ENCODE results near the gene TBX4. TPM values are rescaled to one million over a fixed set of nuclear protein-coding genes. Genes with fewer than 3 reads are reported as not detected.
A peak's percentile ranks its signal among the peaks of the same experiment; 100 is the strongest.

Gene TBX4
- polyA plus RNA-seq, result not detected

DNA sequence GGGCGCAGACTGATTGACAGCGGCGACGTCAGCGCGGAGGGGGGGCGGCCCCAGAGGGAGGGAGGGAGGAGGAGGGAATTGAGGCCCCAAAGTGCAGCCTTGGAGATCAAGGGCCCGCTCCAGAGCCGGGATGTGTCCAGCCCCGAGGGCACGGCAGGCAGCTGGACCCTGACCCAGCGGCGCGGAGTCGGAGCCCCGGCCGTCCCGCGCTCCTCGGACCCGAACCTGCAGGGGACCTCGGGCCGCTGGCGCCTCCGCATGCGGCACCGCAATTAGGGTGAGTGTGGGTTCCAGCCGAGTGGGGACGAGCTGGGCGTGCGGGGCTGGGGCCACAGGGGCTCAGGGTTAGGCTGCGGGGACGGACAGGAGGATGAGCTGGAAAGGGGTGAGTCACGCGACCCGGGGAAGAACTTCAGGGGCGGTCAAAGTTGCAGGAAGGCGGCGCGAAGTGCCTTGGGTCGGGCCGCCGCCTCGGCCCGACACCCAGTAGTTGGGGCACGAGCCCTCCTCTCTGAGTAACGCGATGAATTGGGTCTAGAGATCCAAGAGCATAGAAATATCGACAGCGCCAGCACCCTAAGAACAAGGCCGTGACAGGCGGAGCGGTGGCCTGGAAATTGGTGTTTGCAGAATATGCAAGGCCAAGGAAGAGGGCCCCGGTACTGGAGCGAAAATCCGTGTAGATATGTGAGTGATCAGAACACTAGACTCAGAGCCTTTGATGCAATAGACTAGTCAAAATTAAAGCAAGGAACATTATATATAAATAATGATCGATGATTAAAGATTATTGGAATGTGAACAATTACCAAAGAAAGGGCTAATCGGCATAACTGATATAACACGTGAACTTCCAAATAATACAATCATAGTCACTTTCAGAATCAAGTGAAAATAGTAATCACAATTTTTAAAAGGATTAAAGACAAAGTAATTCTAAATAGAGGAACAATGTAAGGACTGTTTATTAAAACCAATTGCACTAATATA lies at the start of gene TBX4:
Gene TBX4 (plus strand): TSS at position 122 of the 990 bp plus-strand sequence. CDS start 4,069 bp downstream, outside the sequence.
- Mint-ChIP-seq H3K4me1 (peaks cover 9 to 25% (median 13%) of the 10 kb centered on the region in 3 donors), H3K36me3 (peaks cover 4% of the 10 kb centered on the region), H3K27ac (peak within 1 kb of the TSS in 2 of 3 donors; percentile 59 to 82), H3K27me3 (peaks cover 58% of the 10 kb centered on the region), H3K9me3 (peaks cover 0 to 5% (median 2%) of the 10 kb centered on the region in 3 donors), H3K4me3 (peak within 1 kb of the TSS; percentile 12 to 89 (median 42))

DNA sequence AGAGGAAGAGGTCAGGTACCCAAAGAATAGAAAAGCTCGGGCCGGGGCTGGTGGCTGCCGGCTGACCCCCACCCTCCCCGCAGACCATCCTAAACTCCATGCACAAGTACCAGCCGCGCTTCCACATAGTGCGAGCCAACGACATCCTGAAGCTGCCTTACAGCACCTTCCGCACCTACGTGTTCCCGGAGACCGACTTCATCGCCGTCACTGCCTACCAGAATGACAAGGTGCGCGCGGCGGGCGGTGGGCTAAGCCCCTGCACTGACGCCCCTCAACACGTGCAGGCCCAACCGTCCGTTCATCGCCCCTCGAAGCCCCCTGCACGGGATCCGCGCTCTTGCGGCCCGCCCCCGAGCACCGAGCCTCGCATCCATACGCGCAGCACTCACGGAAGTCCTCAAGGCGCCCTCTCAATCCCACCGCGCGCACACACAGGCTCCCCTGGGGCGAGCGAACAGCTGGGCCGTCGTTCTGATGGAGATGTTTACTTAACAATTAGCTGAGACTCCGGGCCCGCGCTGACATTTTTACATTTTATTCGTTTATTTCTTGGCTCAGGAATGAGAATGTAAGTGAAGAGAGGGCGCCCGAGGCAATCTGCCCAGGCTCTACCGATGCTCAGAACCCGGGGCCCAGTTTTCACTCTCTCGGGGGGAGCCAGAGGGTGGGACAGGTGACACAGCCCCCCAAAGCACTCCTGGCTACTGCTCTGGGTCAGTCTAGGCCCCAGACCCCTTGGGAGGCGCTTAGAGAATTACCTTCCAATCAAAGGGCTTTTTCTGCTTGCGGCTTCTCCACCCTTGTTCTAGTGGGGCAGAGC lies 49.0 kb upstream of the TBX4 start:
- H3K9me3 Mint-ChIP-seq, result peaks cover 0 to 5% (median 0%) of the 10 kb centered on the region in 3 donors
- peak overlapping the region; percentile 48 to 94 (median 87) for H3K27ac Mint-ChIP-seq
- peak overlapping the region; percentile 69 to 90 (median 83) for H3K4me3 Mint-ChIP-seq
- H3K27me3 Mint-ChIP-seq, result peaks cover 62% of the 10 kb centered on the region
- H3K36me3 Mint-ChIP-seq, result peaks cover 2% of the 10 kb centered on the region
- peaks cover 17 to 35% (median 21%) of the 10 kb centered on the region in 3 donors for H3K4me1 Mint-ChIP-seq

DNA sequence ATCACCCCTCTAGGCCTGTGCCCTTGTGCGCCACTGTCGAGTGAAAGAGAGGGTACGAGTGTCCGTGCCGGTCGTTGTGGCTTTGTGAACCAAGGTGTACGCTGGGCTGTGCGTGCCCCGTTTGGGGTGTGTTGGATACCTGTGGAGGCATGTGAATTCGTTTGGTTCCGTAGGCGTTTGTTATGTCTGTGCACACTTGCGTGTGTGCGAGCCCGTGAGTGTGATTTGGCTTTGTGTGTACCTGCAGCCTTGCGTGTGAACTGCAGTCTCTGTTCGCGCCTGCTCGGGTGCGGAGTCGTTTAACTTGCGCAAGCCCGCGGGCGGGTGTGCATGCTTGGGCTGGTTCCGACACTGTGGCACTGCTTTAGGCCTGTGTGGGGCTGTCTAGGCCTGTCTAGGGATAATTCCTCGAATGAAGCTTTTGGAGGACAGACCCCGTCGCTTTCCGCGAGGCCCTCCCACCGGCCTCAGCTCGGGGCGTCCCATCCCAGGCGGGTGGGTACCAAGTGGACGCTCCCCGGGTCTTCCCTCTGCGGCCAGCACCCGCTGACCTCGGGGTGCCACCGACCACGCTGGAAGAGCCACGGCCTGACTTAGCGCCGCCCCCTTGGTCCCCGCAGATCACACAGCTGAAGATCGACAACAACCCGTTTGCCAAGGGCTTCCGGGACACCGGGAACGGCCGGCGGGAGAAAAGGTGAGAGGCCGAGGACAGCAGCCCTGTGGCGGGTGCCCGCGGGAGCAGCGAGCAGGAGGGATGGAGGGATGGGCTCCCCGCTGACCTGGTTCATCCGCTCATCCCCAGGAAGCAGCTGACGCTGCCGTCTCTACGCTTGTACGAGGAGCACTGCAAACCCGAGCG lies 48.2 kb upstream of the TBX4 start:
- H3K27me3 Mint-ChIP-seq, result peaks cover 62% of the 10 kb centered on the region

DNA sequence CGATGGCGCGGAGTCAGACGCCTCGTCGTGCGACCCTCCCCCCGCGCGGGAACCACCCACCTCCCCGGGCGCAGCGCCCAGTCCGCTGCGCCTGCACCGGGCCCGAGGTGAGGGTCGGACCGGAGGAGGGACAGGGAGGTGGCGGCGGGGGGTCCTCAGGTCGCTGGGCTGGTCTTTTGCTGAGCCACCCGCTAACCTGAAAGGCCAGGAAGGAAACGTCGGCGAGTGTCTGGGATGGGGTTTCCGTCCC lies 47.6 kb upstream of the TBX4 start:
- Mint-ChIP-seq H3K27ac (peak overlapping the region; percentile 27 to 94 (median 48)), H3K4me1 (peaks cover 16 to 41% (median 26%) of the 10 kb centered on the region in 3 donors), H3K9me3 (peaks cover 0 to 2% (median 0%) of the 10 kb centered on the region in 3 donors), H3K4me3 (peak overlapping the region in 1 of 4 donors; percentile 43), H3K27me3 (peaks cover 63% of the 10 kb centered on the region), H3K36me3 (peaks cover 2% of the 10 kb centered on the region)

More for the DNA sequence above, 48.2 kb upstream of the TBX4 start:
- H3K27ac Mint-ChIP-seq, result peak overlapping the region; percentile 48 to 94 (median 87)
- peaks cover 0 to 2% (median 0%) of the 10 kb centered on the region in 3 donors for H3K9me3 Mint-ChIP-seq
- H3K4me1 Mint-ChIP-seq, result peaks cover 16 to 40% (median 25%) of the 10 kb centered on the region in 3 donors
- H3K36me3 Mint-ChIP-seq, result peaks cover 2% of the 10 kb centered on the region
- H3K4me3 Mint-ChIP-seq, result peak overlapping the region in 3 of 4 donors; percentile 69 to 90 (median 76)

DNA sequence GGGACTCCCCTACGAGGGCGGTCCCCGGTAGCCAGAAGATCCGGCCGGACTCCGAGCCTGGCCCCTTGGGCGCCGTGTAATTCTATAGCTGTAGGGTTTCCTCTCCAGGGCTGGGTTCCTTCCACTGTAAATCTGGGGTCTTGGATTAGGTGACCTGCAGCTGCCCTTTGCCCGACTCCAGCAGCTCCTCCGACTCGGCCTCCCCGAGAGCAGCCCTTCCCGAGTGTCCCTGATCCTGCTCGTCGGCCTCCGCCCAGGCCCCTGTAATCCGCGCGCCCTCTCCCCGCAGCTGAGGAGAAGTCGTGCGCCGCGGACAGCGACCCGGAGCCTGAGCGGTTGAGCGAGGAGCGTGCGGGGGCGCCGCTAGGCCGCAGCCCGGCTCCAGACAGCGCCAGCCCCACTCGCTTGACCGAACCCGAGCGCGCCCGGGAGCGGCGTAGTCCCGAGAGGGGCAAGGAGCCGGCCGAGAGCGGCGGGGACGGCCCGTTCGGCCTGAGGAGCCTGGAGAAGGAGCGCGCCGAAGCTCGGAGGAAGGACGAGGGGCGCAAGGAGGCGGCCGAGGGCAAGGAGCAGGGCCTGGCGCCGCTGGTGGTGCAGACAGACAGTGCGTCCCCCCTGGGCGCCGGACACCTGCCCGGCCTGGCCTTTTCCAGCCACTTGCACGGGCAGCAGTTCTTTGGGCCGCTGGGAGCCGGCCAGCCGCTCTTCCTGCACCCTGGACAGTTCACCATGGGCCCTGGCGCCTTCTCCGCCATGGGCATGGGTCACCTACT lies 47.1 kb upstream of the TBX4 start:
- H3K27ac Mint-ChIP-seq, result peak overlapping the region in 2 of 3 donors; percentile 27 to 94
- H3K27me3 Mint-ChIP-seq, result peaks cover 65% of the 10 kb centered on the region
- H3K4me1 Mint-ChIP-seq, result peaks cover 18 to 41% (median 26%) of the 10 kb centered on the region in 3 donors
- H3K4me3 Mint-ChIP-seq, result peak overlapping the region in 3 of 4 donors; percentile 43 to 48 (median 45)
- peaks cover 0 to 2% (median 0%) of the 10 kb centered on the region in 3 donors for H3K9me3 Mint-ChIP-seq
- peaks cover 2% of the 10 kb centered on the region for H3K36me3 Mint-ChIP-seq

DNA sequence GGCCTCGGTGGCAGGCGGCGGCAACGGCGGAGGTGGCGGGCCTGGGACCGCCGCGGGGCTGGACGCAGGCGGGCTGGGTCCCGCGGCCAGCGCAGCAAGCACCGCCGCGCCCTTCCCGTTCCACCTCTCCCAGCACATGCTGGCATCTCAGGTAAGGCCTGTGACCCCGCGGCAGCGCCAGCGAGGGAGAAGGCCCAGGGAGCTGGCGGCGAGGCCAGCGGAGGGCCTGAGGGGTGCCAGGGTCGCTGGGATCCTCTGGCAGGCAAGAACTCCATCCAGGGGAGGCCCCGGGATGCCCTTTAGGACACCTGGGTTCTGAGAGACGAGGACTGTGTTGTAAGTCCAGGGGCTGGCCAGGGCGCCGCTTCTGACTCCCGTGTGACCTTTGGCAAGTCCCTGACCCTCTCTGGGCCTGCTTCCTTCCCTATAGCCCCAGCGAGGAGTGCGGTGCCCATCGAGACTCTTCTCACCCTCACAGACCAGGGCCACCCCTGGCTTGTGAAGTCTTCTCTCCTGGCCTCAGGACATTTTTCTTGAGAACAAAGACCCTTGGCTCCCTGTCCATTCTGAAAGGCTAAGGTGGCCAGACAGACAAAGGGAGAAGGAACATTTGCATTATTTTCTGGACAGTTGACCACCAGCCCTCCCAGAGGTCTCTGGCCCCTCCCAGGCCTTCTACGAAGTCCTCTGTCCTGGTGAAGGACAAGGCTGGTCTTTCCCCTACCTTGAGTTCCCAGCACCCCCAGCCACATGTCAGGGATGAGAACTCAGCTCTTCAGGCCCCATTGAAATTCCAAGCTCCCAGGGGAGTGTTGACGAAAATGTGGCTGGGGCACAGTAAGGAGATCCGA lies 46.3 kb upstream of the TBX4 start:
- H3K4me1 Mint-ChIP-seq, result peaks cover 24 to 42% (median 31%) of the 10 kb centered on the region in 3 donors
- H3K27me3 Mint-ChIP-seq, result peaks cover 68% of the 10 kb centered on the region
- peaks cover 0 to 2% (median 0%) of the 10 kb centered on the region in 3 donors for H3K9me3 Mint-ChIP-seq
- H3K27ac Mint-ChIP-seq, result peak overlapping the region in 2 of 3 donors; percentile 39 to 79
- H3K4me3 Mint-ChIP-seq, result peak overlapping the region in 1 of 4 donors; percentile 76
- H3K36me3 Mint-ChIP-seq, result peaks cover 2% of the 10 kb centered on the region

DNA sequence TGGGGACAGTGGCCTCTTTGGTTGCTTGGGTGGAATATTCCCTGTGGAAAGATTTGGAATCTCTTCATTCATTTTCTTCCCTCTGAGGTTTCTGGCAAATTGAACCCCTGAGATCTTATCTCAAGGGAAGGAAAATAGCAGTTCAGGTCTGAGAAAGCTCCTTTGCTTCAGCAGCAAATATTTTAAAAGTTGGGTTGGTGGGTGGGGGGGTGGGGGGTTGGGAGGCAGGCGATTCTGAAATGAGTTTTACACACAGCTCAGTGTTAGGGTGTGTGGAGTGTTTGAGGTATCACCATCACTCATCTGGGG lies 45.7 kb upstream of the TBX4 start:
- peaks cover 19 to 36% (median 27%) of the 10 kb centered on the region in 3 donors for H3K4me1 Mint-ChIP-seq
- H3K36me3 Mint-ChIP-seq, result peaks cover 2% of the 10 kb centered on the region
- H3K9me3 Mint-ChIP-seq, result peaks cover 0 to 2% (median 0%) of the 10 kb centered on the region in 3 donors

DNA sequence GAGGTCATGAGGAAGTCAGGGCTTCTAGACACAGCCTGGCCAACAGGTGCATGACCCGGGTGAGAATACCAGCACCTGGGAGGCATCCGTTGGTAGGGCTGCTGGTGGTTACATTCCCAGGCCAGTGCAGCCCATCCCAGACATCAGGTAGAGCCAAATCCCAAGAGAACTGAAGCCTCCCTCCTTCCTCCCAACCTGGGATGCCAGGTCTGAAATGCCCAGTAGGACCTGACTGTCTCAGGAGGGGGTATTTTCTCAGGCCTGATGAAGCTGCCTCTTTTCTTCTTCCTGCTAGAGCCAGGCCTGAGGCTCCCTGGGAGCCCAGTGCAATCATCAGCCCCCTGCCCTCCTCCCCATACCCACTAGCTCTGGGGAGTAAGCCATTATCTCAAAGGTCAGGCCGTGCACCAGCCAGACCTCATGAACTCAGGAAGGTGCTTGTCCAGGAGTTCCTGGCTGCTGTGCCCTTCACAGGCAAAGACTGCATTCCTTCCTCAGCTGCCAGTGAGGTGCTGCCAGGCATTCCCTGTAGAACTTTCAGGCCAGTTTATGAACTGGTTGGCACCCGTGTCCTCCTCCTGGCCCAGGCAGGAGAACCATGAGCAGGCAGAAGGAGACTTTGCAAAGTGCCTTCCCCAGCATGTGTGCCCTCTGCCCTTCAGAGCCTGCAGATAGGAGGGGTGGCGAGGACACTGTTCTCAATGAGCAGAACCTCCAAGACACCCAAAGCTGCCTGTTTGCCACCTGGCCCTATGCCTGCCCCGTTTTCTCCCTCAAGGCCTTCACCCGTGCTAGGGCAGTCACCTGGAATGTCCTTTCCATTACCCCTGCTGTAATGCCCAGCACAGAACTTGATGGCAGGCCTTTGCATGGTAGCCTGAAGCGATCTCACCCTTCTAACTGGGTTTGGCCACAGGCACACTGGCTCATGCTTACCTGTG lies 45.0 kb upstream of the TBX4 start:
- H3K27ac Mint-ChIP-seq, result peak overlapping the region in 2 of 3 donors; percentile 8 to 79

More for the DNA sequence above, 45.7 kb upstream of the TBX4 start:
- peak overlapping the region in 2 of 3 donors; percentile 39 to 79 for H3K27ac Mint-ChIP-seq
- H3K27me3 Mint-ChIP-seq, result peaks cover 63% of the 10 kb centered on the region
- peak overlapping the region in 2 of 4 donors; percentile 43 to 76 for H3K4me3 Mint-ChIP-seq

DNA sequence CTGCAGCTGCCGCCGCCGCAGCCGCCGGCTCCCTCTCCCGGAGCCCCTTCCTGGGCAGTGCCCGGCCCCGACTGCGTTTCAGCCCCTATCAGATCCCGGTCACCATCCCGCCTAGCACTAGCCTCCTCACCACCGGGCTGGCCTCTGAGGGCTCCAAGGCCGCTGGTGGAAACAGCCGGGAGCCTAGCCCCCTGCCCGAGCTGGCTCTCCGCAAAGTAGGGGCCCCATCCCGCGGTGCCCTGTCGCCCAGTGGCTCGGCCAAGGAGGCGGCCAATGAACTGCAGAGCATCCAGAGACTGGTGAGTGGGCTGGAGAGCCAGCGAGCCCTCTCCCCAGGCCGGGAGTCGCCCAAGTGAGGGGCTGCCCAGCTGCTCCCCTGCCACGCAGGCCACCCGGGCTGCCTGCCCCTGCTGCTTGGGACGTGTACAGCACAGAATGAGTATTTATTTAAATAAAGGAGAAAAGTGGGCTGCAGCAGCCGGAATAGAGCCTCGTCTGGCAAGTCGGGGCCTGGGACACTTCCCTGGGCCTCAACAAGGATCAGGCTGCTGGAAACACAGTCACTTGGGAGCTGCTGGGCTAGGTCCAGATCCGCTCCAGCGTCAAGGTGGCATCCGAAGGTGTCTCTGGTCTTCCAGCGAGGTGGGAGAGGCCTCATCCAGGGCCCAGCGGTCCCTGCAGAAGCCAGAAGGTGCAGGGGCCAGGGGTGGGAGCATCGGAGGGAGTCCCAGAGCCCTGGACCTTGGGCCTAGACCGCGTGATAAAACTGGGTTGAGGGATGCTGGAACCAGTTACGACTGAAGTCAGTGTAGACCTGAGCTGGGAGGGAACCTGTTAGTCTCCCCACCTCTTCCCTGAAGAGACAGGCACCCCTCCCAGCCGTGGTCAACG lies 43.8 kb upstream of the TBX4 start:
- Mint-ChIP-seq H3K9me3 (peaks cover 0 to 2% (median 0%) of the 10 kb centered on the region in 3 donors), H3K27ac (peak overlapping the region in 1 of 3 donors; percentile 79), H3K4me3 (peak overlapping the region; percentile 64 to 90 (median 82)), H3K27me3 (peaks cover 50% of the 10 kb centered on the region), H3K4me1 (peaks cover 16 to 22% (median 18%) of the 10 kb centered on the region in 3 donors), H3K36me3 (no peaks in the 10 kb centered on the region)

More for the DNA sequence above, 45.0 kb upstream of the TBX4 start:
- Mint-ChIP-seq H3K4me1 (peaks cover 17 to 33% (median 25%) of the 10 kb centered on the region in 3 donors), H3K27me3 (peaks cover 60% of the 10 kb centered on the region), H3K36me3 (peaks cover 2% of the 10 kb centered on the region), H3K4me3 (peak overlapping the region in 2 of 4 donors; percentile 43 to 76), H3K9me3 (peaks cover 0 to 2% (median 0%) of the 10 kb centered on the region in 3 donors)

DNA sequence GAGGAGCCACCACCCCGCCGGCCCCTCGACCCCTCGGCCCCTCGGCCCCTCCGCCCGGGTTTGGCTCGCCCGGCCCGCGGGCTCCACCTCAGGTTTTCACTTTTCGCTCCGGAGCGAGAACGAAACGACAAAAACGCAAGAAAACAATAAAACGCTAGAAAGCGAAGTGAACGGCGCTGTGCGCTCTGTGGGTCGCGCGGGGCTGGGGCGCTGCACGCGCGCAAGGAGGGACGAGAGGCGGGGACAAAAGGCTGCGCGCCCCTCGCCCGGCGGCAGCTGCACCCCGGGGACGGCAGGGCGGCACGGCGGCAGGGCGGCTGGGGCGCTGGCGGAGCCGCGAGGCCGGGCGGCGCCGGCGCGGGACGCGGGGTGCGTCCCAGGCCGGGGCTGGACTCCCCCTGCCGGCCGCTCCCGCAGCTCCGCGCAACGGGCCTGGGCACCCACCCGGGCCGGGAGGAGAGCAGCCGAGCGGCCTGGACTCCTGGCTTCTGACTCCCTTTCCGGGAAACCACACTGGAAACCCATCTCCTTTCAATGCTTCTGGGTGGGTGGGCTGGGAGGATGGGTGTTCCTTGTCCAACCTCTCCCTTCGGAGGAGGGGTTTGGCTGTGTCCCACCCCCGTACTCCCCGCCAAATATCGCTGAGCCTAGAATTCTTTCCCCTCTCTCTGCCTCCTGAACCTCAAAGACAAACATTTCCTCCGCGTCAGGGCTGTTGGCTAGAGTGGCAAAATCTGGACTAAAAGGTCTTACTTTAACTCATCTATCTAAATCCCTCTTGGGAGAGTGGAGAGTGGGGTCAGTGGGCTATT lies 42.7 kb upstream of the TBX4 start:
- H3K4me1 Mint-ChIP-seq, result peaks cover 11 to 18% (median 15%) of the 10 kb centered on the region in 3 donors
- peaks cover 42% of the 10 kb centered on the region for H3K27me3 Mint-ChIP-seq
- H3K4me3 Mint-ChIP-seq, result peak overlapping the region; percentile 72 to 92 (median 88)
- H3K9me3 Mint-ChIP-seq, result no peaks in the 10 kb centered on the region
- no peaks in the 10 kb centered on the region for H3K36me3 Mint-ChIP-seq
- H3K27ac Mint-ChIP-seq, result peak overlapping the region in 1 of 3 donors; percentile 71

Data from IgD-negative memory B cell (primary cell).